Measurements from ENCODE around the gene LRBA. TPM values are rescaled to one million over a fixed set of nuclear protein-coding genes. Genes with fewer than 3 reads are reported as not detected.

LRBA gene
- total and polyA plus RNA-seq, 4 donors: 8.2 to 69.8 (median 32.8) TPM

GRCh38 chr4:150447356-150447755 lies 567.7 kb downstream of the LRBA start:
- Histone ChIP-seq H3K36me3 (ENCODE audit: control insufficient read depth in 4 of 4, insufficient read depth in 3 of 4, low read depth in 1 of 4, low read length in 3 of 4) (no peaks in the 10 kb centered on the region), H3K27ac (ENCODE audit: low read depth in 1 of 2, low read length in 2 of 2) (no peak overlapping the region), H3K9me3 (ENCODE audit: control insufficient read depth in 4 of 4, low read length in 3 of 4) (no peaks in the 10 kb centered on the region), H3K4me1 (ENCODE audit: control insufficient read depth in 4 of 4, insufficient read depth in 4 of 4, low read length in 3 of 4) (no peaks in the 10 kb centered on the region), H3K4me3 (ENCODE audit: low read depth in 1 of 3, low read length in 3 of 3) (no peak overlapping the region), H3K27me3 (ENCODE audit: control insufficient read depth in 4 of 4, insufficient read depth in 4 of 4, low read length in 3 of 4) (no peaks in the 10 kb centered on the region), H3K9ac (ENCODE audit: low read depth in 1 of 2, low read length in 2 of 2) (no peak overlapping the region)
- no peak for DNase-seq (ENCODE audit: low spot score)
- TF ChIP-seq YY1 (IDR thresholded peaks at IDR 0.05): no peak
- TF ChIP-seq SP1 (IDR thresholded peaks at IDR 0.05): no peak
- TF ChIP-seq CTCF (IDR thresholded peaks at IDR 0.05; ENCODE audit: low read depth, low read length, missing input control): no peak
- no peak for TF ChIP-seq JUND (IDR thresholded peaks at IDR 0.05)
- TF ChIP-seq FOXA1 (IDR thresholded peaks at IDR 0.05): no peak
- no peak for TF ChIP-seq EGR1 (IDR thresholded peaks at IDR 0.05; ENCODE audit: low read depth in 2 of 2)
- TF ChIP-seq MAX (IDR thresholded peaks at IDR 0.05): no peak
- no peak for TF ChIP-seq HNF4A (conservative IDR thresholded peaks at IDR 0.05)
- TF ChIP-seq GABPA (IDR thresholded peaks at IDR 0.05 in 1 of 2, conservative IDR thresholded peaks at IDR 0.05 in 1 of 2): no peak
- no peak for TF ChIP-seq ZBTB33 (IDR thresholded peaks at IDR 0.05)
- no peak for TF ChIP-seq RAD21 (IDR thresholded peaks at IDR 0.05)
- WGBS: 90% methylated on average over 1 of the region's 1 CpG

- no peak for DNase-seq (ENCODE audit: low spot score)
- Histone ChIP-seq H3K27me3 (ENCODE audit: control insufficient read depth in 4 of 4, insufficient read depth in 4 of 4, low read length in 3 of 4) (no peaks in the 10 kb centered on the region), H3K4me1 (ENCODE audit: control insufficient read depth in 4 of 4, insufficient read depth in 4 of 4, low read length in 3 of 4) (no peaks in the 10 kb centered on the region), H3K9me3 (ENCODE audit: control insufficient read depth in 4 of 4, low read length in 3 of 4) (no peaks in the 10 kb centered on the region), H3K9ac (ENCODE audit: low read depth in 1 of 2, low read length in 2 of 2) (no peak overlapping the region), H3K27ac (ENCODE audit: low read depth in 1 of 2, low read length in 2 of 2) (no peak overlapping the region), H3K4me3 (ENCODE audit: low read depth in 1 of 3, low read length in 3 of 3) (no peak overlapping the region), H3K36me3 (ENCODE audit: control insufficient read depth in 4 of 4, insufficient read depth in 3 of 4, low read depth in 1 of 4, low read length in 3 of 4) (peaks cover 0 to 3% (median 1%) of the 10 kb centered on the region in 4 donors)
- TF ChIP-seq TAF1 (conservative IDR thresholded peaks at IDR 0.05) (no peak), NR2F2 (IDR thresholded peaks at IDR 0.05) (no peak), EGR1 (IDR thresholded peaks at IDR 0.05; ENCODE audit: low read depth in 2 of 2) (no peak), CTCF (IDR thresholded peaks at IDR 0.05; ENCODE audit: low read depth, low read length, missing input control) (no peak), REST (IDR thresholded peaks at IDR 0.05) (no peak), SP1 (IDR thresholded peaks at IDR 0.05) (no peak), ZBTB33 (IDR thresholded peaks at IDR 0.05) (no peak), YY1 (IDR thresholded peaks at IDR 0.05) (no peak), RAD21 (IDR thresholded peaks at IDR 0.05) (no peak), JUND (IDR thresholded peaks at IDR 0.05) (no peak), MAX (IDR thresholded peaks at IDR 0.05) (no peak), FOXA2 (IDR thresholded peaks at IDR 0.05) (no peak), HNF4A (conservative IDR thresholded peaks at IDR 0.05) (no peak), GABPA (IDR thresholded peaks at IDR 0.05 in 1 of 2, conservative IDR thresholded peaks at IDR 0.05 in 1 of 2) (no peak), FOXA1 (IDR thresholded peaks at IDR 0.05) (no peak), RXRA (IDR thresholded peaks at IDR 0.05) (no peak), HNF4G (IDR thresholded peaks at IDR 0.05) (no peak), ATF3 (IDR thresholded peaks at IDR 0.05) (no peak)
- WGBS: 93% methylated on average over 3 of the region's 3 CpGs
These were observed 575.6 kb downstream of the LRBA start for GRCh38 chr4:150439451-150439933.

Measured in liver (tissue), 9 donors.